ENCODE measurements around the gene KCTD5.

DNA sequence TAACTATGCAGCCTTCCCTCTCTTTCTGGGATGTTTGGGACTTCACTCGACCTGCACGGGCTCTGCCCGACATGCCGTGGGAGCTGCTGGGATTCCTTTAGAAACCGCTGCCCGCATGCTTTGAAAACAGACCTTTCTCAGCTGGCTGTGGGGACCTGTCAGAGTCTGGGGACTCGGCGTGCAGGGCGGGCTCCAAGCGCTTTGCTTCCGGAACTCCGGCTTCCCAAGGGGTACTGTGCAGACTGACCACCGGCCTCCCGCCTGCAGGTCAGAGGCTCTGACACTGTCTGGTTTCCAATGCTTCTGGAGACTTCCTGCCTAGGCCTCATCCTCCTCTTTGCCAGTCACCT lies 25.9 kb downstream of the KCTD5 start:
- TF ChIP-seq, protein P1, sequence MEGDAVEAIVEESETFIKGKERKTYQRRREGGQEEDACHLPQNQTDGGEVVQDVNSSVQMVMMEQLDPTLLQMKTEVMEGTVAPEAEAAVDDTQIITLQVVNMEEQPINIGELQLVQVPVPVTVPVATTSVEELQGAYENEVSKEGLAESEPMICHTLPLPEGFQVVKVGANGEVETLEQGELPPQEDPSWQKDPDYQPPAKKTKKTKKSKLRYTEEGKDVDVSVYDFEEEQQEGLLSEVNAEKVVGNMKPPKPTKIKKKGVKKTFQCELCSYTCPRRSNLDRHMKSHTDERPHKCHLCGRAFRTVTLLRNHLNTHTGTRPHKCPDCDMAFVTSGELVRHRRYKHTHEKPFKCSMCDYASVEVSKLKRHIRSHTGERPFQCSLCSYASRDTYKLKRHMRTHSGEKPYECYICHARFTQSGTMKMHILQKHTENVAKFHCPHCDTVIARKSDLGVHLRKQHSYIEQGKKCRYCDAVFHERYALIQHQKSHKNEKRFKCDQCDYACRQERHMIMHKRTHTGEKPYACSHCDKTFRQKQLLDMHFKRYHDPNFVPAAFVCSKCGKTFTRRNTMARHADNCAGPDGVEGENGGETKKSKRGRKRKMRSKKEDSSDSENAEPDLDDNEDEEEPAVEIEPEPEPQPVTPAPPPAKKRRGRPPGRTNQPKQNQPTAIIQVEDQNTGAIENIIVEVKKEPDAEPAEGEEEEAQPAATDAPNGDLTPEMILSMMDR (IDR thresholded peaks at IDR 0.05): no peak
- no peak for TF ChIP-seq POLR2A (IDR thresholded peaks at IDR 0.05)
